ENCODE measurements around the gene BICRA. TPM values are rescaled to one million over a fixed set of nuclear protein-coding genes. Genes with fewer than 3 reads are reported as not detected.
"Not testable (repeated sequence)": the region's sequence is repeated elsewhere in the genome, so short reads cannot be mapped to it uniquely, and the experiment has no call there.

Gene BICRA
- total and polyA plus RNA-seq, 2 experiments from 2014 or later = 3.0 to 13.5 TPM

DNA sequence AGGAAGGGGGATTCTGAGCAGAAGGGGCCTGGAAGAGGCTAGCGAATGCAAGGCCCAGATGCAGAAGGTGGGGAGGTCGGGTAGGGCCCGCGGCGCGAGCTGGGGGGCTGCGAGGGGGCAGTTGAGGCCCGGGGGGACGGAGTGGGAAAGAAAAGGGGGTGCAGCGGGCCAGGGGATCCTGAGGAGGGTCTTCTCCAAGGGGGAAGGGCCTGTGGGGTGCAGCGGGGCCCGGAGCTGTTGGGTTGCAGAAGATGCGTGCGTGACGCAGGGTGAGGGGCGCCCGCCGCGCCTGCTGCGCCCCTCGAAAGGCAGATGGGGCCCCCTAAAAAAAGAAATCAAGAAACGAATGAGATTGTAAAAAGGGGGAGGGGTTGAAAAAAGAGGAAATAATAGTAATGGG is 36.3 kb upstream of the BICRA start:
- Histone ChIP-seq H3K36me3 (no peaks in the 10 kb centered on the region), H3K9me3 (ENCODE audit: low read depth) (no peaks in the 10 kb centered on the region), H3K4me3 (no peak overlapping the region), H3K27ac (no peak overlapping the region), H3K4me1 (ENCODE audit: low read depth) (no peaks in the 10 kb centered on the region), H3K27me3 (no peaks in the 10 kb centered on the region)
- DNase-seq (ENCODE audit: low read depth in 1 of 2, low spot score in 1 of 2) = no peak
- TF ChIP-seq, protein P1, sequence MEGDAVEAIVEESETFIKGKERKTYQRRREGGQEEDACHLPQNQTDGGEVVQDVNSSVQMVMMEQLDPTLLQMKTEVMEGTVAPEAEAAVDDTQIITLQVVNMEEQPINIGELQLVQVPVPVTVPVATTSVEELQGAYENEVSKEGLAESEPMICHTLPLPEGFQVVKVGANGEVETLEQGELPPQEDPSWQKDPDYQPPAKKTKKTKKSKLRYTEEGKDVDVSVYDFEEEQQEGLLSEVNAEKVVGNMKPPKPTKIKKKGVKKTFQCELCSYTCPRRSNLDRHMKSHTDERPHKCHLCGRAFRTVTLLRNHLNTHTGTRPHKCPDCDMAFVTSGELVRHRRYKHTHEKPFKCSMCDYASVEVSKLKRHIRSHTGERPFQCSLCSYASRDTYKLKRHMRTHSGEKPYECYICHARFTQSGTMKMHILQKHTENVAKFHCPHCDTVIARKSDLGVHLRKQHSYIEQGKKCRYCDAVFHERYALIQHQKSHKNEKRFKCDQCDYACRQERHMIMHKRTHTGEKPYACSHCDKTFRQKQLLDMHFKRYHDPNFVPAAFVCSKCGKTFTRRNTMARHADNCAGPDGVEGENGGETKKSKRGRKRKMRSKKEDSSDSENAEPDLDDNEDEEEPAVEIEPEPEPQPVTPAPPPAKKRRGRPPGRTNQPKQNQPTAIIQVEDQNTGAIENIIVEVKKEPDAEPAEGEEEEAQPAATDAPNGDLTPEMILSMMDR (IDR thresholded peaks at IDR 0.05; ENCODE audit: low read depth, low read length) = no peak

DNA sequence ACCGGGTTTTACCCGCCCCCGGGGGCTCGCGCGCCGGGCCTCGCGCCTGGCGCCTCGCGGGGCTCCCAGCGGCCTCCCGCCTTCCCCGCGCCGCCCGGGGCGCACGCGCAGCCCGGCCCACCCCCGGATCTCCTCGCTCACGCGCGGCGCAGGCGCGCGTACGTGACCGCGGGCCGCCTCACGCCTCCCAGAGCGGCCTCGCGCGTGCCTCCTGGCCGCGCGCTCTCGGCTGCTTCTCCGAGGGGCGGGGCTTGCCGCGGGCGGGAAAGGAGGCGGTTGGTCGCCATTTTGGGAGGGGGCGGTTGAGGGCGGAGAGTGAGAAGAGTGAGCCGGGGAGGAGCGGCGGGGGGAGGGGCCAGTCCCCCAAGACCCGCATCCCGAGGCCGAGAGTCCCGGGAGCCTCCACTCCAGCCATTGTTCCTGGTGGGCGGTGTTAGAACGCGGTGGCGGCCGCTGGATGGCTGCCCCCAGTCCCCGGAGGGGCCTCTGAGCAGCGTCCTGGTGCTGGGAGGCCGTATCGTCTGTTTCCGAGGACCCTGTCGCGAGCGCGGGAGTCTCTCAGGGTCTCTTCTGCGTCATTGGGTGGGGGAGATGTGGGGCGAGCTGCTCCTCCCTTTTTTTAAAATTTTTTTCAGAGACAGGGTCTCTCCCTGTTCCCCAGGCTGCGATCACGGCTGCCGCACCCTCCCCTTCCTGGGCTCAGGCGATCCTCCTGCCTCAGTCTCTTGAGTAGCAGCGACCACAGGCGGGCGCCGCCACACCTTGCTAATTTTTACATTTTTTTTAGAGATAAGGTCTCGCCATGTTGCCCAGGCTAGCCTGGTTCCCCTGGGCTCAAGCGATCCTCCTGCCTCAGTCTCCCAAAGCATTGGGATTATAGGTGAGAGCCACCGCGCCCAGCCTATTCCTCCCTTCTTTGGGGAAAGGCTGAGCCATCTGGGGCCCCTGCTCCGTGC is 35.6 kb upstream of the BICRA start, which contains the start of gene ZNF541:
ZNF541 (minus strand) TSS at position 78 of the 956 bp plus-strand sequence. CDS start 17,292 bp downstream, outside the sequence.
- no peaks in the 10 kb centered on the region for H3K4me1 ChIP-seq (ENCODE audit: low read depth)
- TF ChIP-seq, protein P1 (IDR thresholded peaks at IDR 0.05; ENCODE audit: low read depth, low read length) = no peak
- H3K27me3 ChIP-seq = no peaks in the 10 kb centered on the region
- DNase-seq (ENCODE audit: low read depth in 1 of 2, low spot score in 1 of 2) = peak in 1 of 2 donors; percentile 80
- no peak within 1 kb of the TSS for H3K4me3 ChIP-seq
- H3K9me3 ChIP-seq (ENCODE audit: low read depth) = no peaks in the 10 kb centered on the region
- H3K36me3 ChIP-seq = no peaks in the 10 kb centered on the region
- no peak within 1 kb of the TSS for H3K27ac ChIP-seq

DNA sequence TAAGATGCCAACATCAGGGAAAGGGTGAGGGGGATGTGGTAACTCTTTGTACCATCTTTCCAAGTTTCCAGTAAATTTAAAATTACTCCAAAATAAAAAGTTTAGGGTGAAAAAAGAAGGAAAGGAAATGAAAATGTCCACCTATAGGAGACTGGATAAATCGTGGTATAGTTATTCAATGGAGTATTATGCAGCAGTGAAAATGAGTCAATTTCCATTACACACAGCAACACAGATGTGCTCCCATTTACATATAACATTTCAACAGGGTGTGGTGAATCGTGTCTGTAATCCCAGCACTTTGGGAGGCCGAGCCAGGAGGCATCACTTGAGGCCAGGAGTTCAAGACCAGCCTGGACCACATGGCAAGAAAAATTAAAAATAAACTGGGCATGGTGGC is 28.5 kb upstream of the BICRA start:
- no peak for DNase-seq (ENCODE audit: low read depth in 1 of 2, low spot score in 1 of 2)
- TF ChIP-seq, protein P1 (IDR thresholded peaks at IDR 0.05; ENCODE audit: low read depth, low read length) = no peak
- Histone ChIP-seq H3K4me1 (ENCODE audit: low read depth) (no peaks in the 10 kb centered on the region), H3K36me3 (no peaks in the 10 kb centered on the region), H3K27ac (no peak overlapping the region), H3K27me3 (no peaks in the 10 kb centered on the region), H3K9me3 (ENCODE audit: low read depth) (no peaks in the 10 kb centered on the region), H3K4me3 (no peak overlapping the region)

DNA sequence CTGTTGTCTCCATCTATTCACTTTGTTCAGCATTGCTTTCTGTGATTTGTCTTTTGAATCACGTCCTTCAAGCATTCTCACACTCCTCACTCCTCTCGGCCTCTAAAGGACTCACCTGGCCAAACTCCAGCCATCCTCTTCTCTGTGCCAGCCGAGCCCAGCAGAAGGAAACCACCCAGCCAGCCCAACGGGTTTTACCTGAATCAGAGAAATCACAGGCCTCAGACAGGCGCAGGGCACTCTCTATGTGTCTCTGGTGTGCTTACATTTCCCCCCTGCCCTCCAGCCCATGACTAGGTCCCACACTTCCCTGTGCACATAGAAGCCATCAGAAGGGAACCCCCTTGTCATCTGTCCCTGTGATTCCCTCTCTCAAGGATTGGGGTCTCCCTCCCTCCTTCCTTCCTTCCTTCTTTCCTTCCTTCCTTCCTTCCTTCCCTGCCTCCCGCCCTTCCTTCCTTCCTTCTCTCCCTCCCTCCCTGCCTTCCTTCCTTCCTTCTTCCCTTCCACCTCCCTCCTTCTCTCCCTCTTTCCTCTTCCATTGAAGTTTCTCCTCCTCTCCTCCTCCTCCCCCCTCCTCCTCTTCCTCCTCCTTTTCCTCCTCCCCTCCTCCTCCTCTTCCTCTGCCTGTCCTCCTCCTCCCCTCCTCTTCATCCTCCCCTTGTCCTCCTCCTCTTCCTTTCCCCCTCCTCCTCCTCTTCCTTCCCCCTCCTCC is 27.2 kb upstream of the BICRA start:
- DNase-seq (ENCODE audit: low read depth in 1 of 2, low spot score in 1 of 2) = no peak
- TF ChIP-seq, protein P1 (IDR thresholded peaks at IDR 0.05; ENCODE audit: low read depth, low read length) = no peak
- H3K4me3 ChIP-seq = no peak overlapping the region
- H3K36me3 ChIP-seq = no peaks in the 10 kb centered on the region
- no peaks in the 10 kb centered on the region for H3K4me1 ChIP-seq (ENCODE audit: low read depth)
- H3K27me3 ChIP-seq = no peaks in the 10 kb centered on the region
- H3K9me3 ChIP-seq (ENCODE audit: low read depth) = no peaks in the 10 kb centered on the region
- no peak overlapping the region for H3K27ac ChIP-seq

DNA sequence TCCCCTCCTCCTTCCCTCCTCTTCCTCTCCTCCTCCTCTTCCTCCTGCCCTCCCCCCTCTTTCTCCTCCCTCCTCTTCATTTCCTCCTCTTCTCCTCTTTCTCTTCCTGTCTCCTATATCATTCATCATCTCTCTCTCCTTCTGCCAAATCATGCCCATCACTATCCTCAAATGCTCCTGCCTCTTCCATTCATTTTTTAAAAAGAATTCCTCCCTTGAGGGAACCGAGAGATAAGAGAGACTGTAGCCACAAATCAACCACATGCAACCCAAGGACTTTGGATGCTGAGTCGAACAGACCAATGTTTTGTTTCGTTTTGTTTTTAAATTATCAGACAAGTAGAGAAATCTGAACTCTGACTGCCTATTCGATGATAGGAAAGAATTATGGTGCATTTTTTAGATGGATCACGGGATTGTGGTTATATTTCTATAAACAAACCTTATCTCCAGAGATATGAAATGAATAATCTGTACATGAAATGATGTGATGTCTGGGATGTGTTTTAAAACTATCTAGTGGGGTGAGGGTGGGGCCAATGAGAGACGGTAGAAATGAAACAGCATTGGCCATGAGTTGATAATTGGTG is 26.5 kb upstream of the BICRA start:
- no peaks in the 10 kb centered on the region for H3K27me3 ChIP-seq
- H3K27ac ChIP-seq = no peak overlapping the region
- H3K36me3 ChIP-seq = no peaks in the 10 kb centered on the region
- H3K4me1 ChIP-seq (ENCODE audit: low read depth) = no peaks in the 10 kb centered on the region
- no peaks in the 10 kb centered on the region for H3K9me3 ChIP-seq (ENCODE audit: low read depth)
- TF ChIP-seq, protein P1 (IDR thresholded peaks at IDR 0.05; ENCODE audit: low read depth, low read length) = no peak
- peak in 1 of 2 donors; percentile 92 for DNase-seq (ENCODE audit: low read depth in 1 of 2, low spot score in 1 of 2)
- no peak overlapping the region for H3K4me3 ChIP-seq

DNA sequence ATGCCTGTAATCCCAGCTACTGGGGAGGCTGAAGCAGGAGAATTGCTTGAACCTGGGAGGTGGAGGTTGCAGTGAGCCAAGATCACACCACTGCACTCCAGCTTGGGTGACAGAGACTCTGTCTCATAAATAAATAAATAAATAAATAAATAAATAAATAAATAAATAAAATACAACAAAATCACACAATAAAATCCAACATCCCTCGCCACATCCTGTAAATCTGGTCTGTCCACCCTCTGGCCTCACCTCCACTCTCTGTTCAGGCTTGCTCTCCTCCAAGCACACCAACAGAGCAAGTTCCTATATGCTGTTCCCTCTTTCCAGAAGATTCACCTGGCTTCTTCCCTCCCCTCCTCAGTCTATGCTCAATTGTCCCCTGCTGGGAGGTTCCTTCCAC is 25.8 kb upstream of the BICRA start:
- H3K27ac ChIP-seq; H3K4me3 ChIP-seq; H3K27me3 ChIP-seq; H3K4me1 ChIP-seq (ENCODE audit: low read depth); H3K36me3 ChIP-seq; DNase-seq (ENCODE audit: low read depth in 1 of 2, low spot score in 1 of 2); H3K9me3 ChIP-seq (ENCODE audit: low read depth): not testable (repeated sequence)

All from cardiac muscle cell (in vitro differentiated cells and primary cell).